DMS 273 (cell line): Measurements from ENCODE around the gene ACSL4.
"Not testable (repeated sequence)": the region's sequence is repeated elsewhere in the genome, so short reads cannot be mapped to it uniquely, and the experiment has no call there.

Source experiments
- DNase-seq: peaks from one replicate; lab custom pipeline; 2025; ENCODE audit not compliant: unreplicated experiment; lab: John Stamatoyannopoulos, UW

The ACSL4 gene

DNA sequence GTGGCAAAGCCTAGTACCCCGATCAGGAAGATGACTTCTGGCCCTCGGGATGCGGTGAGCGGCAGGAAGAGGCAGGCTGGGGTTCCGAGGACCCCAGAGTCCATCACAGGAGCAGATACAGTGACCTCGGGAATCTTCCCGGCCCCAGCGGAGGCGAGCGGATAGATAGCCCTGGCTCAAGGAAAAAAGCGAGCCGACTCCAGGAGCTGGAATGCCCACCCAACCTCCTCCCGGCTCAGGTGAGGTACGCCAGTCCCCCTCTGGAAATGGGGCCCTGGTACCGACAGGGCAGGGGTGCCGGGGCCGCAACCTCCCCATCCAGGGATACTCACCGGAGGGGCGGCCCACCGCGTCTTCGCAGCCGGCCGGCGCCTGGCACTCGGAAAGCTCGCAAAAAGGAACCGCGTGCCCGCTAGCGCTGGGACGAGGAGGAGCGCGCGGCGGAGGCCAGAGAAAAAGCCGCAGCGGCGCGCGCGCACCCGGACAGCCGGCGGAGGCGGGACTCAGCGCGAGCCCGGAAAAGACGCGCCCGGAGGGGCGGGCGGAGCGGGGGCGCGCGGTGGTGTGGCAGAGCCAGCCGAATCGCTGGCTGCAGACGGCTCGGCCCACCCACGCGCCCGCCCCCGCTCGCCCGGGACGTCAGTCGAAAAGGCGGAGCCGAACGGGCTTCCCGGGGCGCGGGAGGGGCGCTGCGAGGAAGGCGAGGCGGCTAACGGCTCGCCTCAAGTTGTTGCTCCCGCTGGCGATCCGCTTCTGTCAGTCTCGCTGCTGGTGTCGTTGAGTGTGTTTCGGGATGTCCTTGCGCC, at the start of gene ACSL4:
Gene ACSL4 (minus strand): TSS at position 451 of the 806 bp plus-strand sequence. CDS start 49,894 bp downstream, outside the sequence.
- DNase-seq = peak; percentile 96

DNA sequence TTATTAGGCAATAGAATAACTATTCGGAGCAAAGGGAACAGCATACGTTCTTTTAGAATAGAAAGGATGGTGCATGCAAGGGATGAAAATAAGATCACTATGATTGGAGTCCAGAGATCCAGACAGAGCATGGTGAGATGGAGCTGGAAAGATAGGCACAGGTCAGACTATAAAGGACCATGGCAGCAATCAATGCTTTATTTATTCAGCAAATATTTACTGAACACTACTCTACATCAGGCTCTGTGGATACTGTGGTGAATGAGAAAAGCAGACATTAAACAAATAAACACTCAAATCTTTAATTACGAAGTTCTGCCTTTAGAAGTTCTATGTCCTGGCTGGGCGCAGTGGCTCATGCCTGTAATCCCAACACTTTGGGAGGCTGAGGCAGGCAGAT, 44.7 kb upstream of the ACSL4 start:
- no peak for DNase-seq

DNA sequence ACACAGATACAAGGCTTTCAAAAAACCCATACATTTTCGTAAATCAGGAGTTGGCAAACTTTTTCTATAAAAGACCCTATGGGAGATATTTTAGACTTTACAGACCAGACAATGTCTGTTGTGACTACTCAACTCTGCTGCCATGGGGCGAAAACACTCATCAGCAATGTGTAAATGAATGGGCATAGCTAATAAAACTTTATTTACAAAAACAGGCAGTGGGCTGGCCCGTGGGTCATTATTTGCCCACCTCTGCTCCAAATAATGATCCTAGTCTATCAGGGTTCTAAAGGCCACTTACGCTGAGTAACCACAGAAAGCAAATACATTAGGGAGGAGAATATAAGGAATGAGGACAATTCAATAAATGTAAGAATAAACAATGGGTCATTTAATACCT, 43.9 kb upstream of the ACSL4 start:
- no peak for DNase-seq

DNA sequence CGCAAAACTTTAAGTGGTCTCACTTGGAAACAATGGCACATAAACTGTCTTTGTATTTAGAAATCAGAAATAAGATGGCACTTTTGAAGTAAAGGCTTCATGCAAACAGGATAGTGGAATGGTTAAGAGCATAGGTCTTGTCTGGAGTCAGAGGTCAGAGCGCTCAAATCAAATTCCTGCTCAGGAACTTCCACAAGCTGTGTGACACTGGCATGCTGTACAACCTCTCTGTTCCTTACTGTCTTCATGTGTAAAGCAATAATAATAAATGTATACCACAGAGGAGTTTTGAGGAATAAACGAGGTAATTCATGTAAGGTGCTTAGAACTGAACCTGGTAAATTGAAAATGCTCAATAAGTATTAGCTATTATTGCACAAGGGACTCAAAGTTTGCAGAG, 43.4 kb upstream of the ACSL4 start:
- DNase-seq = no peak

DNA sequence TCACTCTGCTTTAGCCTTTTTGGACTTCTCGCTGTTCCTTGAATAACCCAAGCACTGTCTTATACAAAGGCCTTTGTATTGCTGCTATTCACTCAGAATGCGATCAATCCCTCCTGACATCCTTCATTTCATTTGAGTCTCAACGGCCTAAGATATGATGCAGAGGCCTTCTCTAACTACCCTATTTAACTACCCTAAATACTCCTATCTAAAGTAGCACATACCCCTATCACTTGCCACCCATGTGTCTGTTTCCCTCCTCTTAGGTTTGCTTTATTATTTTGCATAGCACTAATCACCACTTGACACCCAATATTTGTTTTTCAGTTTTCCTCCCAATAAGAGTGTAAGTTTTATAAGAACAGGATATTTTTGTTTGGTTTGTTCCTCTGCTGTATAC, 42.3 kb upstream of the ACSL4 start:
- no peak for DNase-seq

DNA sequence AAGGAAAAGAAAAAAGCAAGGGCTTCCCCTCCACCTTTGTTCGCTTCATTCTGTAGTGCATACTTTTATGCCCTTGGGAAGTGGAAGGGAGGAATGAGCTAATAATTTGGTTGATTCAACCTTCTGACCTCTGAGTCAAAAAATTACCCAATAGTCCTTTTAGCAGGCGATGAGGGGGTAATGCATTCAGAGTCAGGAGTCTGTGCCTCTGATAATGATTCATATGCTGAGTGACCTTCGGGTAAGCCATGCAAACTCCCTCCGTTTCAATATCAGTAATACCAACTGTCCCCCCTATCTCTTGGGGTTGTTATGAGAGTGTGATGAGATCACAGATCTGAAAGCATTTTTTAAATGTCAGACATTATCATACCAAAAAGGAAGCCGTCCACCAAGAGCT, 41.6 kb upstream of the ACSL4 start:
- DNase-seq = no peak

DNA sequence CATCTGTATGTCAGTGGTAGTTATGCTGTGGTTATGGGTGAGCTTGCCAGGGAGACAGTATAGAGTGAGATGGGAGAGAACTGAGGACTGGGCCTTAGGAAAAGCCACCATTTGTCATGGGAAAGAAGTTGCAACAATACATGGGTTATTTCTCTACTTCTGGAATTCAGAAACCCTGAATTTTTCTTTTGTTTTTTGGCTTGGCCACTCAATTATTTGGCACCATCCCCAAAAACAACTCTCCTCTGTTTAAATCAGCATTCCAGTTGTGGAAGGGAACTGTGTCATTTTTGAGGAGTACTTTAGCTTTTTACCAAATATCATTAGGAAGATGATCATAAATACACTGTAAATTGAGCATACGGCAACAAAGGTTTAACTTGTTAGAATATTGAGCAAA, 41.1 kb upstream of the ACSL4 start:
- no peak for DNase-seq

DNA sequence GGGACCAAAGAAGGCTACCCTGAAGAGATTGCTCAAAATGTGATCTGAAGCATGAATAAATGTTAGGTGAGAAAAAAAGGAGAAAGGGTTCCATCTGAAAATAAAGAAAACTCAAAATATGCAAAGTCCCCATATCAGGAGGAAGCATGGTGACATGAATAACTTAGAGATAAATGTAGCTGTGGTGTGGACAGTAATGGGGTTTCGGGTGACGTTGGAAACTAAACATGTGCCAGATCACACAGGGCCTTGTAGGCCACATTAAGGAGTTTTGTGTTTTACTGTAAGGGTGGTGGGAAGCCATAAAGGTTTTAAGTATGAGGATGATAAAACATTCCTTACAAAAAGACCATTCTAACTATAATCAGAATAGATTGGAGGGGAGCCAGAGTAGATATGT, 40.3 kb upstream of the ACSL4 start:
- DNase-seq = no peak

DNA sequence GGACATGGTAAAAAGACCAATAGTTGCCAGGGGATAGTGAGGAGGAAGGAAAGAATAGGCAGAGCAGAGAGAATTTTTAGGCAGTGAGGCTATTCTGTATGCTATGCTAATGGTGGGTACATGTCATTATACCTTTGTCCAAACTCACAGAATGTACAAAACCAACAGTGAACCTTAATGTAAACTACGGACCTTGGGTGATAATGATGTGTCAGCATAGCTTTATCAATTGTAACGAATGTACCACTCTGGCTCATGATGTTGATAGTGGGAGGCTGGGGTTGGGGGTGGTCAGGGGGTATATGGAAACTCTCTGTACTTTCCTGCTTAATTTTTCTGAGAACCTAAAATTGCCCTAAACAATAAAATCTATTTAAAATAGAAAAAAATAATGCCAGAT, 37.7 kb upstream of the ACSL4 start:
- no peak for DNase-seq

DNA sequence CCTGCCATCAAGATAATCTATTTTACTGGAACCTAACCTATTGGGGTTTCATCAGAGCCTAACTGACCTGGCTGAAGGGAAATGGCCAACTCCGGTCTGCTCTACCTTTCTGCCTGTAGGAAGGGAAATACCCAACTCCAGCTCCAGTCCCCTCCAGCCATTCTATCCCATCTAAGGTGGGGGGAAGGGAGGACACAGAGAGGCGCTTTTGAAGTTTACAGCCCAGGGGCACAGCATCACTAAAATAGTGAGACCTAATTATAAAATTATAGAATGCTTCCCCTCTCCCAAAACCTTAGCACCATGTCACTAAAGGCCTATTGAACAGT, 27.8 kb upstream of the ACSL4 start:
- DNase-seq = no peak

DNA sequence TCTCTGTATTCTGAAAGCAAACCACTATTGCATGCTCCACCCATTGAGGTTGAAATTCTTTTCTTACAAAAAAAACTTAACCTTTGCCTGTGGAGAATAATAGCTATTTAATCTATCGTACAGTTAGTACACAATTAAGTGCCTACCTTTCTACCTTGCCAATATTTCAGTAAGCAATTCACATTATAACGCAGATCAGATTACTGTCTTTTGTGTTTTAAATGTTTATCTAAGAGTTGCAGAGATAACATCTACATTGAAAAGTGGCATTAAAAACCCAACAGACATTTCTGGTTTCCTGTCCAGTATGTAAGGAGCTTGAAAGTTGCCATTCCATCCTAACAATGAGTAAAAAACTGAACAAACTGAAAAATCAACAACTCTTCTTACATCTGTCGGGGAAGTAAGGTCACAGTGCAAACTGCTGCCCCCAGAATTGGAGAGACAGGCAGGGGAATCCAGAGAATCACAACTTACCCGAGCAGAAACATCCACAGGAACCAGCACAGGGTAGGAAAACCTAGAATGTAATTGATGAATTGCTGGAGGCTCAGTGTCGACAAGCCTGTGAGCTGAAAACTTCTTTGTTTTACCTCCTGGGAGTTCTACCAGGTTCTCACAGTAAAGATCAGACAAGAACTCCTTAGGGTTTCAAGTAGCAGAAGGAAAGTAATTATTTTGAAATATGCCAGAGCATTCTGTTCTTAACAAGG, 27.3 kb upstream of the ACSL4 start:
- DNase-seq = no peak

DNA sequence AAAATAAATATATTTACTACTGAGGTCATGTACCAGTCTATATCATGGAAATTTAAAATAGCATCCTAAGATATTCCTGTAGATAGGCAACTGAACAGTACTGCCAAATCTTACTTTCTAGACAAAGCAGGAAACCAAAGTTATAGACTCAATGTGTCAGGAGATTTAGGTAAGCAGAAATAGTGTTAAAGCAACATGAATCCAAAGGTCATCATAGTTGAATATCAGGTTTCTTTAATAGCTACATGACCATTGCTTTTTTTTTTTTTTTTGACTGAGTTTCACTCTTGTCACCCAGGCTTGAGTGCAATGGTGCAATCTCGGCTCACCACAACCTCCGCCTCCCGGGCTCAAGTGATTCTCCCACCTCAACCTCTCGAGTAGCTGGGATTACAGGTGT, 20.2 kb upstream of the ACSL4 start:
- no peak for DNase-seq

DNA sequence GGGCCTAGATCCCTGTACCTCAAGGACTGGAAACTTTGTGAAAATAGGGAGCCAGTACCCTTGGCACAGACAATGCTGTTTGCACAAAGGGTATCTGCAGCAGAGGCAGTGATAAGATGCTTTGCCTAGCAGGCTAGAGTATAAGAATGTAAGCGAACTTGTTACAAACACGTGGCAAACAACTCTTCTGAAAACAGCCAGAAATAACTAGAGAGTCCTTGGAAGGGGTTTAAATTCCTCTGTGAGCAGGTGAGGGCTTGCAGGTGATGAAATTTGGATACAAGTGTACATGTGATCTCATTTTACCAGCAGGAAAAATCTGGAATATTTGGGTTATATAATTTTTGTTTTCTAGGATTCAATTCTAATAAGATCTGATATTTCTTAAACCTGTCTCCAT, 18.6 kb upstream of the ACSL4 start:
- no peak for DNase-seq

DNA sequence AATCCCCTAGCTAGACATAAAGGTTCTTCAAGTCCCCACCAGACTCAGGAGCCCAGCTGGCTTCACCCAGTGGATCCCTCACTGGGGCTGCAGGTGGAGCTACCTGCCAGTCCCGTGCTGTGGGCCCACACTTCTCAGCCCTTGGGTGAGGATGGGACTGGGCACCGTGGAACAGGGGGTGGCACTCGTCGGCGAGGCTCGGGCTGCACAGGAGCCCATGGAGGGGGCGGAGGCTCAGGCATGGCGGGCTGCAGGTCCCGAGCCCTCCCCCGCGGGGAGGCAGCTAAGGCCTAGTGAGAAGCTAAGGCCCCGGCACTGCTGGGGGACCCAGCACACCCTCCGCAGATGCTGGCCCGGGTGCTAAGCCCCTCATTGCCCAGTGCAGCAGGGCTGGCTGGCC, 16.1 kb upstream of the ACSL4 start:
- no peak for DNase-seq

DNA sequence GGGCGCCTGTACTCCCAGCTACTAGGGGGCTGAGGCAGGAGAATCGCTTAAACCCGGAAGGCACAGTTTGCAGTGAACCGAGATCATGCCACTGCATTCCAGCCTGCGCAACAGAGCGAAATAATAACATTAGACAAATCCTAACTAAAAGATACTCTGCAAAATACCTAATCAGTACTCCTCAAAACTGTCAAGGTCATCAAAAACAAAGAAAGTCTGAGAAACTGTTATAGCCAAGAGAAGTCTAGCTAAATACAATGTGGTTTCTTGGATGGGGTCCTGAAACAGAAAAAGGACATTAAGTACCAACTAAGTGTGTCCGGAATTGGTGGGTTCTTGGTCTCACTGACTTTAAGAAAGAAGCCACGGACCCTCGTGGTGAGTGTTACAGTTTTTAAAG, 14.6 kb upstream of the ACSL4 start:
- DNase-seq = no peak

DNA sequence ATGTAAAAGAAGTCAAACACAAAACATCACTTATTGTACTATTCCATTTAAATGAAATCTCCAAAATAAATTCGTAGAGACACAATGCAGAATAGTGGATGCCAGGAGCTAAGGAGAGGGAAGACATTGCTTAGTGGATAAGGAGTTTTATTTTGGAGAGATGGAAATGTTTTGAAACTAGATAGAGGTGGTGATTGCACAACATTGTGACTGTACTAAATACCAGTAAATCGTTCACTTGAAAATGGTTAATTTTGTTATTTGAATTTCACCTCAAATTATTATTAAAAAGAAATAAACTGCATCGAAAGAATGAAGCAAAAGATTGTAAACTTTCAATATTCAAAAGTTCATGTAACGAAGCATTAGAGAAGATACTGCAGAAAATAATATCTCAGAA, 9.7 kb upstream of the ACSL4 start:
- no peak for DNase-seq

DNA sequence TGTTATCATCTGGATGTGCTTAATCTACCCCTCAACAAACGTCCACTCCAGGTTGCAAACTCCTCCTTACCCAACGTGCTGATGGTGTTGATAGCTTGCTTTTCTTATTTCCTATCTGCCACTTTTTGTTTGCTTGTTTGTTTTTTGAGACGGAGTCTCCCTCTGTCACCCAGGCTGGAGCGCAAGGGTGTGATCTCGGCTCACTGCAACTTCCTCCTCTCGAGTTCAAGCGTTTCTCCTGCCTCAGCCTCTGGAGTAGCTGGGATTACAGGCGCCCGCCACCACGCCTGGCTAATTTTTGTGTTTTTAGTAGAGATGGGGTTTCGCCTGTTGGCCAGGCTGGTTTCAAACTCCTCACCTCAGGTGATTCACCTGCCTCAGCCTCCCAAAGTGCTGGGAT, 7.8 kb upstream of the ACSL4 start:
- DNase-seq = not testable (repeated sequence)

DNA sequence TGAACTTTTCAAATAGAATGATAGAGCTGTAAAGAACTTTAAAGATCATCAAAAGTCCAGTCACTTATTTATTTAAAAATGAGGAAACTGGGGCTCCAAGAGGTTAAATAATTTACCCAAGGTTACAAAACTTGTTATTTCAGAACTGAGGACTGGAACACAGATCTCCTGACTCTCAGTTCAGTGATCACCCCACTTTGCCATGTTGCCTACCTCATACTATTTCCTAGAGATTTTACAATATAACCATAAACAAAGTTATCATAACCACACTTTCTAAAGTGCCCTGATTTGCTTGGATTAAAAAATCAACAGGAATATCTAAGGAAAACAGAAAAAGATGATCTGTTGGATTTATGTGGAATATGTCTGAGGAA, 7.4 kb upstream of the ACSL4 start:
- no peak for DNase-seq

DNA sequence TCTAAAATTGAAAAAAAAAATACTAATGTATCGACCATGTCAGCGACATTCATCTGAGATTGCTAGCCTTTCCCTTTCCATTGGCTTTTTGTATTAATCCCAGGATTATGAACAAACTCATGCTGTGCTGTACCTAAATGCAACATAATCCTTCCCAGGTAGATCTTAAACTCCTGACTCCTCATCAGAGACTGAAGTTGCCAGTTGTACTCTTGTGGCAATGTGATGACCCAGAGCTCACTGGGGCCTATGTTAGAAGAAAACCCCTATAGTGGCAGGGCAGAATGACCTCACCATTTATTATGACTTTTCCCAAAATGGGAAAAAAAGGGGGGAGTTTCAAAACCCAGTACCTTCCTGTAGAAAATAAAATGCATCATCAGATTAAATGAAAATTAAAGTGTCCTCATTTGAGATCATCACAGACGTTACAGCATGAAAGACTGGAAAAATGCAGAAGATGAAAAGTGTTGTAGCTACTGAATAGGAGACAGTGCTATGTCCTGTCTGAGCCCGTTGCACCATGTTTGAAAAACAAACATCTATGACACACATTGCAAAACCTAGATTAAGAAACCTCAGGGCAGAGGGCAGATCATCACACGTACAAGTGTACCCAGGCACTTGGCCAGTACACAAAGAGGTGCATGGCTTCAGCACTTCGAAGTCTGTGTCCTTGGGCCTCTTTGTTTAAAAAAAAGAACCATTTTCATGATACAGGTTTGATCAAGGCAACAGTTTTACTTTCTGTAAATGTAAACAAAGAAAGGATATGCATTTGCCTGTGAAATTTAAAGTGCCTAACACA, 6.8 kb upstream of the ACSL4 start:
- DNase-seq = no peak

DNA sequence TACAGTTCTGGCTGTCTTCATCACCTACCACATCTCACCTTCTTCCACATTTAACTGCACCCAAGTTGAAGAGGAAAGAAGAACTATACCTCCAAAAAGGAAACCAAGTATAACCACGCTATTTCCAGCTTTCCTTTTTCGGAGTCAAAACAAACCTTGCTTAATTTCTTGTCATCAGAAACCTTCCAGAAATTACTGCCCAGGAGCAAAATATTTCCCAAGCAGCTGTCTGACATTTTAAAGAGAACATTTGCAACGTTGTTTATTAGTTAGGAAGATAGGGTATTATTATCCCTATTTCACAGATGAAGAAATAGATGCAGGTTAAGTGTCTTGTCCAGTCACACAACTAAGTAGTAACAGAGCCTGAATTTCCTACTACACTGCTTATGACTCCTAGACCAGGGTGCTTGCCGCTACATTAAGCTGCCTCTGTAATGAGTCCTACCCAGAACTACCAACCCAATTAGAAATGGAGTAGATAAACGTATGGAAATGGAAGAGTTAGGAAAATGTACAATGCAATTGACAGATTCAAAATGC, 2.2 kb upstream of the ACSL4 start:
- DNase-seq = no peak

DNA sequence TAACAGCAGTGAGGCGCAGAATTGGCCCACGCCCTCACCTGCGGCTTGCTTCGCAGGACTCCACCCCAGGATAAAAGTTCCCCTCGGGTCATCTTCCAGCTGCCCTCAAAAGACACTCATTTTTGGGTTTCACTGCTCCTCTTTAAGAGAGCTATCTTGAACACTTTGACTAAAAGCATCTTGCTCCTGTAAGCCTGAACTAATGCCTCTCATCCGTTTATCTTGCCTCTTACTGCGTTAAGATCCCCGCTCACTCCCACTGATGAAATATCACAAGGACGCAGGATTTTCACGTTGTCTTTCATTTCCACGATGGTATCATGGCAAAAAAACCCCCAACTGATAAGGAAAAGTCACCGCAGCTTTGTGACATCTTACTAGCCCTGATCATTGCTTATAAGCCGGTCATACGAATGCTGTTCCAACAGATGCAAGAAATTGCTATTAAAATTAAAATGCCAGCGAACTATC, 591 bp upstream of the ACSL4 start:
- DNase-seq = no peak
